ENCODE data around the gene HIVEP1.

HIVEP1 gene

GRCh38 chr6:12051861-12052368, 39.8 kb downstream of the HIVEP1 start:
- DNase-seq, result no peak

GRCh38 chr6:12058172-12058961, 46.3 kb downstream of the HIVEP1 start:
- no peak for DNase-seq

GRCh38 chr6:12060780-12061609, 48.9 kb downstream of the HIVEP1 start:
- DNase-seq, result no peak

GRCh38 chr6:12062605-12063004, 50.5 kb downstream of the HIVEP1 start:
- DNase-seq, result no peak

GRCh38 chr6:12064131-12064530, 52.0 kb downstream of the HIVEP1 start:
- no peak for DNase-seq

GRCh38 chr6:12064538-12065071, 52.5 kb downstream of the HIVEP1 start:
- DNase-seq, result no peak

- no peak for DNase-seq
Observed at GRCh38 chr6:12065321-12066140, 53.4 kb downstream of the HIVEP1 start.

- DNase-seq, result no peak
Observed at GRCh38 chr6:12066297-12066696, 54.2 kb downstream of the HIVEP1 start.

- DNase-seq, result no peak
Observed at GRCh38 chr6:12068899-12069557, 56.9 kb downstream of the HIVEP1 start.

GRCh38 chr6:12069891-12070529, 57.9 kb downstream of the HIVEP1 start:
- no peak for DNase-seq

GRCh38 chr6:12071064-12071615, 59.0 kb downstream of the HIVEP1 start:
- no peak for DNase-seq

GRCh38 chr6:12075067-12075563, 63.0 kb downstream of the HIVEP1 start:
- DNase-seq, result no peak

- DNase-seq, result no peak
Observed at GRCh38 chr6:12077021-12077710, 65.1 kb downstream of the HIVEP1 start.

GRCh38 chr6:12078014-12078413, 65.9 kb downstream of the HIVEP1 start:
- DNase-seq, result no peak

GRCh38 chr6:12081771-12082170, 69.7 kb downstream of the HIVEP1 start:
- DNase-seq, result no peak

- DNase-seq, result no peak
Observed at GRCh38 chr6:12082368-12082767, 70.3 kb downstream of the HIVEP1 start.

GRCh38 chr6:12083302-12083701, 71.2 kb downstream of the HIVEP1 start:
- no peak for DNase-seq

GRCh38 chr6:12083763-12084162, 71.7 kb downstream of the HIVEP1 start:
- no peak for DNase-seq

- no peak for DNase-seq
Observed at GRCh38 chr6:12084681-12085080, 72.6 kb downstream of the HIVEP1 start.

- no peak for DNase-seq
Observed at GRCh38 chr6:12088531-12088930, 76.4 kb downstream of the HIVEP1 start.

GRCh38 chr6:12090714-12091113, 78.6 kb downstream of the HIVEP1 start:
- no peak for DNase-seq
